PC-3 (cell line): ENCODE results near the gene DNAJC1.

ENCODE experiments used
- EZH2 ChIP-seq: fragments of 300-600 bp; sonication (generic); IDR thresholded peaks from one replicate; pipeline ENCODE4 v1.6.1; 2017; ENCODE audit warnings: antibody characterized with exemption, mild to moderate bottlenecking, low read length; ENCODE audit not compliant: unreplicated experiment
- TF ChIP-seq, protein P1 (sequence below): fragments of 300-600 bp; sonication (generic); conservative IDR thresholded peaks from 2 replicates; pipeline ENCODE4 v1.5.1; 2017; ENCODE audit warnings: antibody characterized with exemption, low read depth, mild to moderate bottlenecking, low read length

- no peak for TF ChIP-seq EZH2
- TF ChIP-seq, protein P1, sequence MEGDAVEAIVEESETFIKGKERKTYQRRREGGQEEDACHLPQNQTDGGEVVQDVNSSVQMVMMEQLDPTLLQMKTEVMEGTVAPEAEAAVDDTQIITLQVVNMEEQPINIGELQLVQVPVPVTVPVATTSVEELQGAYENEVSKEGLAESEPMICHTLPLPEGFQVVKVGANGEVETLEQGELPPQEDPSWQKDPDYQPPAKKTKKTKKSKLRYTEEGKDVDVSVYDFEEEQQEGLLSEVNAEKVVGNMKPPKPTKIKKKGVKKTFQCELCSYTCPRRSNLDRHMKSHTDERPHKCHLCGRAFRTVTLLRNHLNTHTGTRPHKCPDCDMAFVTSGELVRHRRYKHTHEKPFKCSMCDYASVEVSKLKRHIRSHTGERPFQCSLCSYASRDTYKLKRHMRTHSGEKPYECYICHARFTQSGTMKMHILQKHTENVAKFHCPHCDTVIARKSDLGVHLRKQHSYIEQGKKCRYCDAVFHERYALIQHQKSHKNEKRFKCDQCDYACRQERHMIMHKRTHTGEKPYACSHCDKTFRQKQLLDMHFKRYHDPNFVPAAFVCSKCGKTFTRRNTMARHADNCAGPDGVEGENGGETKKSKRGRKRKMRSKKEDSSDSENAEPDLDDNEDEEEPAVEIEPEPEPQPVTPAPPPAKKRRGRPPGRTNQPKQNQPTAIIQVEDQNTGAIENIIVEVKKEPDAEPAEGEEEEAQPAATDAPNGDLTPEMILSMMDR: no peak
Observed at GRCh38 chr10:21895932-21896331, 107.6 kb downstream of the DNAJC1 start.
